Amniotic stem cell (primary cell): Measurements from ENCODE around the gene C16orf90.

Source experiments
- DNase-seq: peaks from one replicate; lab custom pipeline; 2025; lab: John Stamatoyannopoulos, UW

C16orf90 gene

DNA sequence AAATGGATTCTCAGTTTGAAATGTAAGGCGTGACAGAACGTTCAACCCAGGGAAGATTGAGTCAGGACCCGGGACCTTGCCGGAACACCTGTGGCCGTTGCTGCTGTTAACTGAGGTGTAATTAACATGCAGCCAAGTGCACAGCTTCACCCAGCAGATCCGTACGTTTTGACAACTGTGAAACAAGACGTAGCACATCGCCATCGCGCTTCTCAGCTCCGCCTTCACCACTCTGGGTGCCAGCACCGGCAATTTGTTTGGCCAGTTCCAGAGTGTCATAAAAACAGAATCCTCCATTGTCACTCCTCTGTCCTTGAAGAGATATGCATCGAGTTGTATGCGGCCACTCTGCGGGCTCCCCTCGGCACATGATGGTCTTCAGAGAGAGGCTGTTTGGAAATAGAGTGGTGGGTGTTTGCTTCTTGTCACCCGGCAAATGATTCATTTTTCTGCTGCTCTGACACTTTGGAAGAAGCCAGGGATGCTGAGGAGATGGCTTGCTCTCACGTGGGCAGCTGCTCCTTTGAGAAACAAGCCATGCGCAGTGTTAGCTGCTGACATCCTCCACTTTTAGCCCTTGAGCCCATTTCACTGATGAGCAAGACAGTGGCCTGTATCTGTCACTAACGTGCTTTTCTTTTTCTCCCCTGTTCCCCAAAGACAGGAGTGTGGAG lies 29.2 kb downstream of the C16orf90 start:
- no peak for DNase-seq

DNA sequence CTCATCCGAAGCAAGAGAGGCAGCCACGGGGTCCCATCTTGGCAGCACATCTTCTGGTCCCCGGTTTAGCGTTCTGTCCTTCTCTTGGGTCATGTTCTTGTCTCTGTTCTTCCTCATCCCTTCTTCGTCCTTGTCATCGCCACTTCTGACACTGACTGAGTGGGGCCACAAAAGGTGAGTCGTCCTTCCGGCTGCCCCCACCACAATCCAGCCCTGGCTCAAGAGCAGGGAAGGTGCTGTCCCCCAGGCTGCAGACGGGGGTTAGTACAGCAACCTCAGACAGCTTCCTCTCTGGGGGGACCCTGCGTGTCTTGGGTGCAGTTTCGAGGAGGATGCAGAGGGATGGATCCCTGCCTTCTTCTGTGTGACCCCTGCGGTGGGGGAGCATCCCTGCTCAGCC lies 30.0 kb downstream of the C16orf90 start:
- no peak for DNase-seq

DNA sequence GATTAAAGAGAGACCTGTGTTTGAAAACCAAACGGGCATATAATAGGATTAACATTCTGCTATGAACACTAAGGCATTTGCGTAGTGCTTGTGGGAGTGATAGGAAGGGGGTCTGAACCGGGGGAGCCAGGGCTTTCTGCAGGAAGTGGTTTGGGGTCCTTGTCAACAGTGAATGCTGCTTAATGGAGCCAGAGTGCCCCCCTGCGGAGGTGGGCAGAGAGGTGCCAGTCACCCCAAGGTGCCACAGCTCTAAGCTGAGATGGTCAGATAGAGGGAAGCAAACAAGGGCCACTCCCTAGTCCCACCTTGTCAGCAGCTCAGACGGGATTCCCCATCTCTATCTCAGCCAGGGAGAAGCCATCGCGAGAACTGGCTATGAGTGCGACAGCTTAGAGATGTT lies 34.1 kb downstream of the C16orf90 start:
- no peak for DNase-seq

DNA sequence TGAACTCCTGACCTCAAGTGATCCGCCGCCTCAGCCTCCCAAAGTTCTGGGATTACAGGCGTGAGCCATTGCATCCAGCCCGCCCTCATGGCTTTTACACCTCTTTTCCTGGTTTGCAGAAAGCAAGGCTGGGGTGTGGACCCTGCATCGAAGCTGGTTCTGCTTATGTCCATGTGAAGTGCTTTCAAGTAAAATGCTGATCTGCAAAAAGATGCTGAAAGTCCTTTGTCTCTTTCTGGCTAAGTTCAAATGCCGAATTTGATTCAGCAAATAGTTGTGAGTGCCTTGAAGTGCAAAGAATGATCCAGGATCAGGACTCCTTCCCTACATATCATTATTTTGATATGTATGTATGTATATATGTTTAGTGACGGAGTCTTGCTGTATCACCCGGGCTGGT lies 34.7 kb downstream of the C16orf90 start:
- DNase-seq = no peak

DNA sequence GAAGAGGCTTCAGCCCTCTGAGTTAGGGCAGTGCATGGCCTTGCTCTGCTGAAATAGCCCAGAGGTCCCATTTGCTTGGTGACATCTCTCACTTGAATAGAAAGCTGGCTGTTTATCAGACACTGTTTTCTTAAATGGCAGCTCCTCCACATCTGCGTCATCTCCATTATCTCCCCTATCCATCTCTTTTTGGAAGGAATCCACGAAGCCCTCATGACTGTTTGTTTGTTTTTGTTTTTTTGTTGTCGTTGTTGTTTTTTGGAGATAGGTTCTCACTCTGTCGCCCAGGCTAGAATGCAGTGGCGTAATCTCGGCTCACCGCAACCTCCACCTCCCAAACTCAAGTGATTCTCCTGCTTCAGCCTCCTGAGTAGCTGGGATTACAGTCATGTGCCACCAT lies 35.2 kb downstream of the C16orf90 start:
- DNase-seq = no peak

DNA sequence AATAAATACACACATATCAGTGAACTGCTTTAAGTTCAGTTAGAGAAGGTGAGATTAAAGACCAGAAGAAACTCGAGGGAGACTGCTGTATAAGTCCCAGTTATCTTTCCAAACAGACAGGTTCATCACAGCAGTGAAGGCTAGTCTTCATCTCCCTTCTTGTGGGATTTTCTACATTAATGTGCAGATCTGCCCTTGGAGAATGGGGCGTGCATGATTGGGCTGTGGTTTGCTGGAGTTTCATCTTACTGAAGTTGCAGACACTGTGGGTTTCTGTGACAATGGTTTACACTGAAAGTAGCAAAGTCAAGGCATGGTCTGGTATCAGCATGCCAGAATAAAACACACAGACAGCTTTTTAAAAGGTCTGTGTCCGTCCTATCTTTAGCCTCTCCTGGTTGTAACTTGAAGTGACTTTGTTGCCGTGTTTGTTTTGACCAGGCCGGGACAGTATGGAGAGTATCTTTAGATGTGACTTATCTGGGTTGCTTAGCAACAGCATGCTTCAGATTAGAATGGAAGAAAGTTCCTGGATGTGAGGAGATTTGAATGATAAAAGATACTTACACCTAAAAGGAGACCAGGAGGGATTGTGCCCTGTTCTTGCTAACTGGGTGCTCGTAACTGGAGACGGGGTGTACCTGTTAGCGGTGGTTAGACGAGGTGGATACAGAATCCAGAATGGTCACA lies 35.7 kb downstream of the C16orf90 start:
- DNase-seq = no peak

DNA sequence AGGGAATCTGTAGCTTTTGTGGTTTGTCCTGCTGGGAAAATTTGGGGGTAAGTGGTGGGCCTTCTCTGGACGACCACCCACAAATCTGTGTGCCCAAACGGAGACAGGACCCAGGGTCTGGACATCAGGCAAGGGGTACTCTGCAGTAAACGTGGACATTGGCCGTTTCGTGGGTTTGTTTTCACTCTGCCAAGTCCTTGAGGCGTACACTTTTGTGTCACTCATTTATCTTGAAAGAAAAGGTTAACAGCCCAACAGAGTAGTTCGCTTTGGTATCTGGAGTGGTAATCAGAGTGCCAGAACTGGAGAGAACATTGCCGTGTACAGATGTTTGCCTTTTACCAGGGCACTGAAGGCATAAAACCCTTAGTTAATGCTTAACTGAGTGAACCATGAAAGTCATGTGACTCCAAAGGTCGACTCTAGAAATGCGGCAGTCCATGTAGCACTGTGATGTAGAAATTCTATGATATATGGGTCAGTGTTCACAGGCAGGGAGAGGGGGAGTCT lies 36.4 kb downstream of the C16orf90 start:
- no peak for DNase-seq

DNA sequence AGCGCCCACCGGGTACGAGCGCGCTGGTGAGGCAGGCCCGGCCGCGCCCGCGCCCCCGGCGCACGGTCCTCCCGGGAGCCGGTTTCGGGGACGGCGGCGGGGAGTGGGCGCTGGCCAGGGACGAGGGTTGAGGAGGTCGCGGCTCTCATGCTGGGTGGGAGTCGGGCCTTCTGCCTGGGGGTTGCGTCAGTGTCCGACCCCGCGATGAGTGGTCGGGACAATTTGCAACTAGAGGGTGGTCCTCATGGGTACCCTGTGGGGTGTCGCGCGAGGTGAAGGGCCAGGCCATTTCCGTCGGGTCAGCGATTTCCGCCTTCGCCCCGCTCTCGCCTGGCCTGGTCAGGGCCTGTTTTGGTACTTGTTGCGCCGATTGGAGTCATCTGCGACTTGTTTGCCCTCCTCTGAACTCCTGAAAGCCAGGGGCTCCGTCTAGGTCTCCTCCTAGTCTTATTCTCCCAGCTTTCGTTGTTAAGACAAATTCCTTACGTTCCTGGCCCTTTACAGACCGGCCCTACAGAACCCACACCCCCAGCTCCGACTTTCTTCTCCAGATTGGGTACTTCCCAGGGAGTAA lies 36.9 kb downstream of the C16orf90 start:
- no peak for DNase-seq

DNA sequence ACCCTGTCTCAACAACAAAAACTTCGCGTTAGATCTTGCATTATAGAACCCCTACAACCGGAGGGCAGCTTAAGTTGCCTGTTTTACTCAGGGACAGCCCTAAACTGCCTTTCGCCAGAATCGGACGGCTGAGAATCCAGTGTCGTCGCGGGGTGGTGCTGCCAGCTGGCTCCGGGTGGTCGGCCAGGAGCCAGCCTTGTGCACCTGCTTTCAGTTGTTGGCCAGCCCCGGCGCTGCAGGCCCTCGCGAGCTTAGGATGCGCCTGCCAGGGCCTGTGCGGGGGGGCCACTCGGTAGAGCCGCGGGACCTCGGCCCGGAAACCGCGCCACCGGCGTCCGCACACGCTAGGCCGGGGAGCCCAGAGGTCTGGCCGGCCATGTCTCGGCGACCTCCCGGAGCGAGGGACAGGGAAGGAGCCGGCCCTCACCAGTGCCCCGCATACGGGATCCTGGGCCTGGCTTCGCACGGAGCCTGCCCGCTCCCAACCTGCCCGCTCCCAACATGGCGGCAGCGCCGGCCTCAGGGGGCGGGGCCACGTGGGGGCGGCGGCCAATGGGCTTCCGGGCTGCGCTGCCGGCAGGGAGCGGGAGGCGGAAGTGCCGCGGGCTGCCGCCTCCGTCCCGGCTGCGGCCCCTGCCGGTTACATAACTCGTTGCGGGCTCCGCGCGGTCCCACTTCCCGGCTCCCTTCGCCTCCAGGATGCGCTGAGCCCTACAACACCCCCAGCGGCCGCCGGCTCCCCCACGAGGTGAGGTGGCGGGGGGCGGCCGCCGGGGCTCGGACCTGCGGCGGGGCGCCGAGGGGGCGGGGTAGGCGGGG lies 37.6 kb downstream of the C16orf90 start:
- DNase-seq = peak; percentile 66

DNA sequence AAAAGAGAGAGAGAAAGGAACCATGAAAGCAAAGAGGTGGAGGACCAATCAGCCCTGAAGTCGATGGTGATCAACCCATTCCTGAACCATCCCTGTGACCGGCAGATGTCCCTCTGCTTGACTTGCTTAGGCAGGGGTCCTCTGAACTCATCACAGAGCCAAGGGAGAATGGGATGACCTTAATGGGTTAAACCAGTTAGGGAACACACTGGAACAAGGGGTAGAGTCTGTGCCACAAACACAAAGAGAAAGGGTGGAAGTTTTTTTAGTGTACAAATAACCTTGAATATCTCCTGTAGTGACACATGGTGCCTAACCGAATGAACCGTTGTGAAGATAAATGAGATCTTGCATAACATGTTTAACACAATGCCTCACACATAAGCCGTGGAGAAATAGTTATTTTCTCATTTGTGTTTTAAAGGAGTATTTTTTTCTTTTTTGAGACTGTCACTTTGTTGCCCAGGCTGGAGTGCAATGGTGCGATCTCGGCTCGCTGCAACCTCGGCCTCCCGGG lies 40.6 kb downstream of the C16orf90 start:
- DNase-seq = no peak

DNA sequence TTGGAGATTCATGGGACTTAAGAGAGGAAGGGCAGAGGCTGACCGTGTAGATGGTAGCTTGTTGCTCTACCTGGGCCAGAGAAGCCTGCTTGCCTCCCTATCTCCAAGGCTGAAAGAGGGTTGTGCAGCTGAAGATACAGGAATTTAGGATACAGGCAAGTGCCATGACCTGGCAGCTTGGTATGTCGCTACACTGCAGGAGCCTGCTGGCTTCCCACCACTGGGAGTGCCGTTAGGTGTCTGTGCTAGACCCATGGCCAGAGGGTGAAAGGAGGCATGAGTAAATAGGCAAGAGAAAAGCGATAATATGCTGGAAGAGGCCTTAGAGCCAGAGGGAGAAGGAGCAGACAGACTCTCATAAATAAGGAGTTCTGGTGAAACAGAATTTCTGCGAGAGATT lies 41.2 kb downstream of the C16orf90 start:
- no peak for DNase-seq

DNA sequence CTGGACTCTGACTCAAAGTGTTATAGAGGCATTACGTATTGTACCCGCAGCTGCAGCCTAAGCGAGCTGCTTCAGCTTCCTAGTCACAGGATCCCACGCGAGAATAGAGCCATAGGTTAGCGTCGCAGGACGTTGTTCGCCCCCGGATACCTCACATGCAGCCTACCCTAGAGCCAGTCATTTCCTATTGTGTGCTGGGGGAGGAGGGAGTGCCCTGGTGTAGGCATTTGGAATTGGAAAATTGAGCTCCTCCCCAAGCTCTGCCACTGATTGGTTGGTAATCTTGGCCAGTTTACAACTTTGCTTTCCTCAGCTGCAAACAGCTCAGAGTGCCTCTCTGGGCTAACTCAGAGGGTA lies 51.3 kb downstream of the C16orf90 start:
- DNase-seq = no peak
